ENCODE measurements around the gene SPNS2. TPM values are rescaled to one million over a fixed set of nuclear protein-coding genes. Genes with fewer than 3 reads are reported as not detected.

SPNS2 gene
- total RNA-seq, 1 donor from 2014 or later: 73.0 TPM

DNA sequence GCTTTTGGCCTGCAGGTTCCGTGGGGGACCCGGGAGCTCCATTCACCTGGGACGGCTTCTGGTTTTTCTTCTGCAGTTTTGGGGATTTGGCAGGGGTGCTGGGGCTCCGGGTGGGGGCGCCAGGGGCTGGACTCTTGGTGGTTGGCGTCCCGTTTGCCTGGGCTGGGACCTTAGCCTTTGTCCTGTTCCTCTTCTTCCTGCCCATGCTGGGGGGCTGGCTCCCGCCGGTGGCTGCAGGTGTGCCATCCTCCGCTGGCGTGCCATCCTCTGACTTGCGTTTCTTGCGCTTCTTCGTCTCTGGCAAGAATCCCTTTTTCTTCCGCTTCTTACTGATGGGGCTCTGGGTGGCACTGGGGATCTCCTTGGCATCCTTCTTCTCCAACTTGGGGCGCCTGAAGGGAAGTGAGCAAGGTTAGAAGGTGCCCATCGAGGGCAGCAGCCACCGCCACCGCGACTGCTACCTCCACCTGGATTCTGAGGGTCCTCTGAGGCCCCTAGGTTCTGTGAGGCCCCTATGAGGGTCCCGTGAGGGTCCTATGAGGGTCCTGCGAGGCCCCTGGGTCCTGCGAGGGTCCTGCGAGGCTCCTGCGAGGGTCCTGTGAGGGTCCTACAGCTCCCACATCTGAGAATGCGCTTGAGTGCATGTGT is 41.0 kb downstream of the SPNS2 start:
- no peak overlapping the region for H3K4me3 Mint-ChIP-seq (ENCODE audit: unreplicated experiment)
- no peaks in the 10 kb centered on the region for H3K36me3 Mint-ChIP-seq (ENCODE audit: unreplicated experiment)

DNA sequence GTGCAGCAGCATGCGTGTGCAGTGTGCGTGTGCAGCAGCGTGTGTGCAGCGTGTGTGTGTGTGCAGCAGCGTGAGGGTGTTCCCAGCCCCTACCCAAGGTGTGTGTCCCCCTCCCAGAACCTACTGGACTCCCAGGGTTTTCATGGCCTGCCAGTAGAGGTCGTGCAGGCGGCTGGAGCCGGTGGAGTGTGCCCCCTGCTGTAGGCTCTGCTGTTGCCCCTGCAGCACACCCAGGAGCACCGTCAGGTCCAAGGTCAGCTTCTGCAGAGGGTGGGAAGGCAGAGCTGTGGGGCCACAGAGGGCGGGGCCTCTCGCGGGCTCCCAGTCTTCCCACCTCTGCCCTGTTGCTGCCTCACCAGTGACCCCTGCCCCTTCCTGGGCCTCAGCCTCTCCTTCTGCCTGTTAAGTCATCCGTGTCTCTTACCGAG is 41.6 kb downstream of the SPNS2 start:
- H3K27ac Mint-ChIP-seq (ENCODE audit: unreplicated experiment): no peak overlapping the region
- TF ChIP-seq, protein P1, sequence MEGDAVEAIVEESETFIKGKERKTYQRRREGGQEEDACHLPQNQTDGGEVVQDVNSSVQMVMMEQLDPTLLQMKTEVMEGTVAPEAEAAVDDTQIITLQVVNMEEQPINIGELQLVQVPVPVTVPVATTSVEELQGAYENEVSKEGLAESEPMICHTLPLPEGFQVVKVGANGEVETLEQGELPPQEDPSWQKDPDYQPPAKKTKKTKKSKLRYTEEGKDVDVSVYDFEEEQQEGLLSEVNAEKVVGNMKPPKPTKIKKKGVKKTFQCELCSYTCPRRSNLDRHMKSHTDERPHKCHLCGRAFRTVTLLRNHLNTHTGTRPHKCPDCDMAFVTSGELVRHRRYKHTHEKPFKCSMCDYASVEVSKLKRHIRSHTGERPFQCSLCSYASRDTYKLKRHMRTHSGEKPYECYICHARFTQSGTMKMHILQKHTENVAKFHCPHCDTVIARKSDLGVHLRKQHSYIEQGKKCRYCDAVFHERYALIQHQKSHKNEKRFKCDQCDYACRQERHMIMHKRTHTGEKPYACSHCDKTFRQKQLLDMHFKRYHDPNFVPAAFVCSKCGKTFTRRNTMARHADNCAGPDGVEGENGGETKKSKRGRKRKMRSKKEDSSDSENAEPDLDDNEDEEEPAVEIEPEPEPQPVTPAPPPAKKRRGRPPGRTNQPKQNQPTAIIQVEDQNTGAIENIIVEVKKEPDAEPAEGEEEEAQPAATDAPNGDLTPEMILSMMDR (IDR thresholded peaks at IDR 0.05; ENCODE audit: partially characterized antibody, unreplicated experiment): no peak
- no peak overlapping the region for H3K4me3 Mint-ChIP-seq (ENCODE audit: unreplicated experiment)
- H3K4me1 Mint-ChIP-seq (ENCODE audit: low read depth, unreplicated experiment): peaks cover 5% of the 10 kb centered on the region
- no peak for DNase-seq
- H3K9me3 Mint-ChIP-seq (ENCODE audit: unreplicated experiment): peaks cover 1% of the 10 kb centered on the region
- H3K36me3 Mint-ChIP-seq (ENCODE audit: unreplicated experiment): no peaks in the 10 kb centered on the region
- H3K27me3 Mint-ChIP-seq (ENCODE audit: unreplicated experiment): peaks cover 2% of the 10 kb centered on the region

More for the DNA sequence above, 41.0 kb downstream of the SPNS2 start:
- no peak for DNase-seq
- Mint-ChIP-seq H3K27me3 (ENCODE audit: unreplicated experiment) (peaks cover 2% of the 10 kb centered on the region), H3K27ac (ENCODE audit: unreplicated experiment) (no peak overlapping the region), H3K4me1 (ENCODE audit: low read depth, unreplicated experiment) (peaks cover 1% of the 10 kb centered on the region), H3K9me3 (ENCODE audit: unreplicated experiment) (peaks cover 1% of the 10 kb centered on the region)
- TF ChIP-seq, protein P1 (IDR thresholded peaks at IDR 0.05; ENCODE audit: partially characterized antibody, unreplicated experiment): no peak

DNA sequence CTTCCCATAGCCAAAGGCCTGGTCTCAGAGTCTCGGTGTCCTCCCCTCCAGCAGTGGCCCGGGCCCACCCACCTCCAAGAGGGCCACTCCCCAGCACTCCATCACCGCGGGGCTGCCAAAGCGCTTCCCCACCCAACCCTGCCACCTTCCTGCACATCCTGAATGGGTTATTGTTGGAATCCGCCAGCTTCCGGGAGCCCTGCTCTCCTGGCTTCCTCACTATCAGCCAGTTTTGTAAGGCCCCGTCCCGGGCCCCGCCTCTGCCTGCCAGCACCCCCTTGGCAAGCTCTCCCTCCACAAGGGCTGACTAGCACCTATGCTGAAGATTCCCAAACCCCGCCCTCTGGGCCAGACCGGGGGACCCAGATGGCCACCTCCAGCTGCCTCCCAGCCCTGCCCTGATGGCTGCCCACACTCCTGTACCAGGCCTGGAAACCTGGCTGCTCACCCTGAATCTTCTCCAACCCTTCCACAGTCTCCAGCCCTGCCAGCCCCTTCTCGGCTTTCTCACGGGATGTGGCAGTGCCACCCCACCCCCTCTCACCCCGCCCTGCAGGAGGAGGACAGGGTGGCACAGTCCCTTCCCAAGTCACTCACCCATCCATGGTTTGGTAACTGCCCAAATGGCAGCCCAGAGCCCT is 42.1 kb downstream of the SPNS2 start:
- peak overlapping the region; percentile 8 for H3K27ac Mint-ChIP-seq (ENCODE audit: unreplicated experiment)
- no peaks in the 10 kb centered on the region for H3K27me3 Mint-ChIP-seq (ENCODE audit: unreplicated experiment)
- peaks cover 3% of the 10 kb centered on the region for H3K4me1 Mint-ChIP-seq (ENCODE audit: low read depth, unreplicated experiment)
- peaks cover 1% of the 10 kb centered on the region for H3K9me3 Mint-ChIP-seq (ENCODE audit: unreplicated experiment)
- H3K36me3 Mint-ChIP-seq (ENCODE audit: unreplicated experiment): no peaks in the 10 kb centered on the region
- H3K4me3 Mint-ChIP-seq (ENCODE audit: unreplicated experiment): no peak overlapping the region
- no peak for DNase-seq
- TF ChIP-seq, protein P1 (IDR thresholded peaks at IDR 0.05; ENCODE audit: partially characterized antibody, unreplicated experiment): no peak

DNA sequence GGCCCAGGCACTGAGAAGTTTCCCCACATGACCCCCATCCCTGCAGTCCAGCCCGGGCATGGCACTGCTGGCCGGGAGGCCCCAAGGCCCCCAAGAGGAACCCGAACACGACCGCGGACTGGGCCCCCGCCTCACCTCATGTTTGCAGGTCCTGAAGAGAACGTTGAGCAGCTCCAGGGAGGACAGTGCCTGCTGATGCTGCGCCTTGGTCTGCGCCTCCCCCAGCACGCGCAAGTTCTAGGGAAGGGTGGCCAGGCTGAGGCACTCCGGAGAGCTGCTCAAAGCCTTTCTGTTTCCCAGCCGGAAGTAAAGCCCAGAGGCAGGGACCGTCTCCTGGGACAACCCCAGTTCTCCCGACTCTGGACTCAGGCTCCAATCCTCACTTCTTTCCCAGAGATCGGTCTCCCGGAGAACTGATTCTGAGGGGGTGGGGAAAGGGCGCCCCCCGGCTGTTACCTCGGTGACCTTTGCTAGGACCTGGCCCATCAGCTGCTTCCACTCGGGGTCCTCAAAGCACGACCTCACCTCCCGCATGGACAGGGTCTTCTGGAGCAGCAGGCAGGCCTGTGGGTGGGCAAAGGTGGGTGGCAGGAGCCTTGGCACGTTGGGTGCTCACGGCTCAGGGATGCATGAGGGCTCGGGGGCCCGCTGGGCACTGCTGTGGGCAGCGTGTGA is 42.8 kb downstream of the SPNS2 start:
- Mint-ChIP-seq H3K4me1 (ENCODE audit: low read depth, unreplicated experiment) (peaks cover 3% of the 10 kb centered on the region), H3K27ac (ENCODE audit: unreplicated experiment) (peak overlapping the region; percentile 48), H3K36me3 (ENCODE audit: unreplicated experiment) (no peaks in the 10 kb centered on the region), H3K9me3 (ENCODE audit: unreplicated experiment) (peaks cover 1% of the 10 kb centered on the region), H3K27me3 (ENCODE audit: unreplicated experiment) (no peaks in the 10 kb centered on the region), H3K4me3 (ENCODE audit: unreplicated experiment) (no peak overlapping the region)
- DNase-seq: peak; percentile 43
- TF ChIP-seq, protein P1 (IDR thresholded peaks at IDR 0.05; ENCODE audit: partially characterized antibody, unreplicated experiment): no peak

Measured in glutamatergic neuron (in vitro differentiated cells).